Neural cell (in vitro differentiated cells): ENCODE measurements around the gene PSMC3.

Experiments used
- EP300 ChIP-seq: fragments of 450-650 bp; conservative IDR thresholded peaks from 2 replicates; pipeline ENCODE4 v1.6.1; 2014; ENCODE audit warnings: antibody characterized with exemption, mild to moderate bottlenecking, moderate library complexity; ENCODE audit not compliant: poor library complexity, severe bottlenecking
- EZH2 ChIP-seq: fragments of 200-600, 300-800 bp; shearing (Covaris generic), sonication (generic); IDR thresholded peaks from 2 replicates; pipeline ENCODE4 v1.6.1; 2014; ENCODE audit warnings: antibody characterized with exemption, low read length, borderline replicate concordance, mild to moderate bottlenecking; ENCODE audit not compliant: insufficient read depth, poor library complexity, severe bottlenecking
- MXI1 ChIP-seq: fragments of 450-650 bp; conservative IDR thresholded peaks from 2 replicates; pipeline ENCODE4 v1.6.1; 2014; ENCODE audit warnings: antibody characterized with exemption, mild to moderate bottlenecking; ENCODE audit not compliant: poor library complexity, severe bottlenecking
- POLR2AphosphoS5 ChIP-seq: IDR thresholded peaks from 2 replicates; pipeline ENCODE4 v1.6.1; 2012
- RAD21 ChIP-seq: fragments of 450-650 bp; conservative IDR thresholded peaks from 2 replicates; pipeline ENCODE4 v1.6.1; 2014; ENCODE audit warnings: antibody characterized with exemption, mild to moderate bottlenecking, moderate library complexity
- SMC3 ChIP-seq: fragments of 450-650 bp; conservative IDR thresholded peaks from 2 replicates; pipeline ENCODE4 v1.6.1; 2014; ENCODE audit warnings: antibody characterized with exemption, mild to moderate bottlenecking, moderate library complexity; ENCODE audit not compliant: poor library complexity
- TAF1 ChIP-seq: IDR thresholded peaks from 2 replicates; pipeline ENCODE4 v1.6.1; 2012; ENCODE audit warnings: low read depth
- TF ChIP-seq, protein P1 (sequence below): fragments of 450-650 bp; IDR thresholded peaks from 2 replicates; pipeline ENCODE4 v1.5.1; 2014; ENCODE audit warnings: antibody characterized with exemption, mild to moderate bottlenecking, moderate library complexity; ENCODE audit not compliant: poor library complexity, severe bottlenecking

- TF ChIP-seq, protein P1, sequence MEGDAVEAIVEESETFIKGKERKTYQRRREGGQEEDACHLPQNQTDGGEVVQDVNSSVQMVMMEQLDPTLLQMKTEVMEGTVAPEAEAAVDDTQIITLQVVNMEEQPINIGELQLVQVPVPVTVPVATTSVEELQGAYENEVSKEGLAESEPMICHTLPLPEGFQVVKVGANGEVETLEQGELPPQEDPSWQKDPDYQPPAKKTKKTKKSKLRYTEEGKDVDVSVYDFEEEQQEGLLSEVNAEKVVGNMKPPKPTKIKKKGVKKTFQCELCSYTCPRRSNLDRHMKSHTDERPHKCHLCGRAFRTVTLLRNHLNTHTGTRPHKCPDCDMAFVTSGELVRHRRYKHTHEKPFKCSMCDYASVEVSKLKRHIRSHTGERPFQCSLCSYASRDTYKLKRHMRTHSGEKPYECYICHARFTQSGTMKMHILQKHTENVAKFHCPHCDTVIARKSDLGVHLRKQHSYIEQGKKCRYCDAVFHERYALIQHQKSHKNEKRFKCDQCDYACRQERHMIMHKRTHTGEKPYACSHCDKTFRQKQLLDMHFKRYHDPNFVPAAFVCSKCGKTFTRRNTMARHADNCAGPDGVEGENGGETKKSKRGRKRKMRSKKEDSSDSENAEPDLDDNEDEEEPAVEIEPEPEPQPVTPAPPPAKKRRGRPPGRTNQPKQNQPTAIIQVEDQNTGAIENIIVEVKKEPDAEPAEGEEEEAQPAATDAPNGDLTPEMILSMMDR: no peak
- TF ChIP-seq POLR2AphosphoS5: no peak
- no peak for TF ChIP-seq SMC3
- TF ChIP-seq EZH2: no peak
- TF ChIP-seq RAD21: no peak
- TF ChIP-seq TAF1: no peak
- TF ChIP-seq EP300: no peak
- no peak for TF ChIP-seq MXI1
Measured at GRCh38 chr11:47437746-47438418, 11.6 kb upstream of the PSMC3 start.
